CD1c-positive myeloid dendritic cell (primary cell): ENCODE measurements around the gene AMH.
"Not testable (repeated sequence)": the region's sequence is repeated elsewhere in the genome, so short reads cannot be mapped to it uniquely, and the experiment has no call there.

ENCODE experiments used
- DNase-seq: peaks from one replicate; pipeline ENCODE4 v3.0.0-alpha.2; 2016; ENCODE audit errors: extremely low spot score

AMH gene

DNA sequence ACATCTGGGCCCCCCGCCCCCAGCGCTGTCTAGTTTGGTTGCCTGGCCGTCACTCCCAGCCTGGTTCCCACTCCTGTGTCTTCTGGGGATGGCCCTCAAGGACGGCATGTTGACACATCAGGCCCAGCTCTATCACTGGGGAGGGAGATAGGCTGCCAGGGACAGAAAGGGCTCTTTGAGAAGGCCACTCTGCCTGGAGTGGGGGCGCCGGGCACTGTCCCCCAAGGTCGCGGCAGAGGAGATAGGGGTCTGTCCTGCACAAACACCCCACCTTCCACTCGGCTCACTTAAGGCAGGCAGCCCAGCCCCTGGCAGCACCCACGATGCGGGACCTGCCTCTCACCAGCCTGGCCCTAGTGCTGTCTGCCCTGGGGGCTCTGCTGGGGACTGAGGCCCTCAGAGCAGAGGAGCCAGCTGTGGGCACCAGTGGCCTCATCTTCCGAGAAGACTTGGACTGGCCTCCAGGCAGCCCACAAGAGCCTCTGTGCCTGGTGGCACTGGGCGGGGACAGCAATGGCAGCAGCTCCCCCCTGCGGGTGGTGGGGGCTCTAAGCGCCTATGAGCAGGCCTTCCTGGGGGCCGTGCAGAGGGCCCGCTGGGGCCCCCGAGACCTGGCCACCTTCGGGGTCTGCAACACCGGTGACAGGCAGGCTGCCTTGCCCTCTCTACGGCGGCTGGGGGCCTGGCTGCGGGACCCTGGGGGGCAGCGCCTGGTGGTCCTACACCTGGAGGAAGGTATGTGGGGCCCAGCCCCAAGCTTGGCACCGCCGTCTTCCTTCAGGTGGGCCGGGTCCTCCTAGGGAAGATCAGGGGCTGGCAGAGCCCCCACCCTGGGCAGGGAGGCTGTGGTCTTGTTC is at the start of gene AMH:
Gene AMH, plus strand, starts transcription at position 314 of the 857 bp plus-strand sequence. Its CDS starts 10 bp downstream, at position 324.
- DNase-seq = no peak

DNA sequence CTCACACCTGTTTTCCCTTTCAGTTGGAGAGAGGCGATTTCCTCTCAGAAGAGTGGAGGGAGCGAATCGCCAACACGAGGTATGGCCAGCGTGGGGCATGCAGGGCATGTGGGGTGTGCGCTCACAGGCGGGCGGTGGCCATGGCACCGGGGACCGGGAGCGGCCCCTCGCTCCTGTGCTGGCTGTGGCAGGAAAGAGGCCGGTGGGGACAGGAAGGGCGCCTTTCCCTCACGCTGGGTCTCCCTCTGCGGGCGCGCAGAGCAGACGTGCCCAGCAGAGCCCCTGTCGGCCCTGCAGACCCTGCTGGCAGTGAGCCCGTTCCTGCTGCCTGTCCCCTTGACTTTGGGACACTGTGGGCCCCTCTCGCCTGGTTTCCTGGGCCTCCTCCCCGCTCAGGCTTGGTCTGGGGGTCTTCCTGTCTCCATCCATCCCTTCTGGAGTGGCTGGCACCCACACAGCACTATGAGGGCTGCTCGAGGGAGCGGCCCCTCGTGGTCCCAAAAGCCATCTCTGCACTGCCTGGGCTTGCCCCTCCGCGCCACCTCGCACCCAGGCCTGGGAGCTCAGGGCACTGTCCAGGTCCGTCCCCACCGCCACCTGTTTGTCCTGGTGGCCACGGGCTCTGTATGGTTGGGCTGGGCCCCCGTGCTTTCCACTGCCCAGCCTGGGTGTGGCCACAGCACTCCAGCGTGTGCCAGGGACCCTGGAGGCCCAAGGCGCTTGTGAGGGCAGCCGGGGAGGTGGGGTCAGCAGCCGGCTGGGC is 49.1 kb upstream of the AMH start:
- DNase-seq = no peak

DNA sequence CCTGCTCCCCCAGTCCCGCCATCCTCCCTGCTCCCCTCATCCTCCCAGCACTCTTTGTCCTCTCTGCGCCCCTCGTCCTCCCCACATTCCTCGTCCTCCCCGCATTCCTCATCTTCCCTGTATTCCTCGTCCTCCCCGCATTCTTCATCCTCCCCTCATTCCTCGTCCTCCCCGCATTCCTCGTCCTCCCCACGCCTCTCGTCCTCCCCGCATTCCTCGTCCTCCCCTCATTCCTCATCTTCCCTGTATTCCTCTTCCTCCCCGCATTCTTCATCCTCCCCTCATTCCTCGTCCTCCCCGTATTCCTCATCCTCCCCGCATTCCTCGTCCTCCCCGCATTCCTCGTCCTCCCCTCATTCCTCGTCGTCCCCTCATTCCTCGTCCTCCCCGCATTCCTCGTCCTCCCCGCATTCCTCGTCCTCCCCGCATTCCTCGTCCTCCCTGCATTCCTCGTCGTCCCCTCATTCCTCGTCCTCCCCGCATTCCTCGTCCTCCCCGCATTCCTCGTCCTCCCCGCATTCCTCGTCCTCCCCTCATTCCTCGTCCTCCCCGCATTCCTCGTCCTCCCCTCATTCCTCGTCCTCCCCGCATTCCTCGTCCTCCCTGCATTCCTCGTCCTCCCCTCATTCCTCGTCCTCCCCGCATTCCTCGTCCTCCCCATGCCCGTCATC is 48.4 kb upstream of the AMH start:
- not testable (repeated sequence) for DNase-seq

DNA sequence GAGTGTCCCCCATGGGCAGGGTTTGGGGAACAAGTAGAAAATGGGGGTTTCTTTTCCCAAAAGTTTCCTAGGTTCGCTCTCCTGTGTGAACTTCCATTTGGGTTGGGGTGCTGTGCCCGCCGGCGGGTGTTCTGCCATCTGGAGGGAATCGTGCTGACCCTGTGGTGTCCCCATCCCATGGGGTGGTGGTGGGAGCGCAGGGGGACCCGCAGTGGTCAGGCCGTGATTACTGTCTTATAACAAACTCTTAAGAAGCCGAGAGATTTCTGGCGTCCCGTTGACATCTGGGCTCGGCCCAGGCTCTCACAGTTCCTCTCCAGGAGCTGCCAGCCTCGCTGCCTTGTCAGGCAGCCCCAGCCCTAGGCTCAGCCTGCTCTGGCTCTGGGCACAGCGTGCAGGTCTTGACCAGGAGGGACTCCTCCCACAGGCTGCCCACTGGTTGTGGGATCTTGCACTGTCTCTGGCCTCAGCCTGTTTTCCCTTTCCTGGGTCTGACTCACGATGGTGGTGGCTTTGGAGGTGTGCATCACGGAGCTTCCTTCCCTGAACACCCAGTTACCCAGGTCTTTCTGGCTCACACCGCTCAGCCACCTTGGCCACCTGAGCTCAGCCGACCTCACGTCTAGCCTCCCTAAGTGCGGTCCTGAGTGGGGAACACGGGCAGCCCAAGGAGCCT is 47.5 kb upstream of the AMH start:
- no peak for DNase-seq

DNA sequence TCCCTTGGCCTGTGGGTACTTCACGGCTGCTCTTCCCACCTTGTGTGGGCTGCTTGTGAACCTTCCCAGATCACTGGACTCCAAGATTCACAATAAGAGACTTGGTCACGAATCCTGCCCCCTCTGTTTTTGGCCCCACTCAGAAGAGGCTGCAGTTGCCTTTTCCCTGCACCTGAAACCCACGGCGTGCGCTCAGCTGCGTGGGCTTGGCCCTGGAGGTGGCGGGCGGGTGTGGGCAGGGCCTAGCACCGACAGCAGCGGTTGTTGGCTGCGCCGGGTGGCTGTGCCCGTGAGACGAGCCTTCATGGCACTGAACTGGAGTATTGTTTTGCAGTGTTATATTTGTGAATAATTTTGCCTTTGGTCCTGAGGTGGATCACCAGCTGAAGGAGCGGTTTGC is 46.8 kb upstream of the AMH start:
- DNase-seq = no peak

DNA sequence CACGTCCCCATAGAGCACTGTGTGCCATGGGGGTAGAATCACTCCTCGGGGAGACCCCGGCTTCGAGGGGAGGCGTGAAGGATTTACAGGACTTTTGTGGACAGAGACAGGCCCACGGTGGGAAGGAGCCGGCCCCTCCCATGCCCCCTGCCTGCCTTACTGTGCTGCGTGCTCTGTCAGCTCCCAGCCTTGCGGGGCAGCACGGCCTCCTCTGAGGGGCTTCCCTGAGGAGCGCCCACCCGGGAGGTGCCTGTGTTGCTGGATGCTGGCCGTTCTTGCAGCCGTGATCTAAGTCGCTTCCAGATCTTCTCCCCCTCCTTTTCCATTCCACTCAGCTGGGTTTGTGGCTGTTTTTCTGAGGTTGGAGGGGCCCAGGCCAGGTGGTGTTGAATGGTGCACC is 42.1 kb upstream of the AMH start:
- DNase-seq = no peak

DNA sequence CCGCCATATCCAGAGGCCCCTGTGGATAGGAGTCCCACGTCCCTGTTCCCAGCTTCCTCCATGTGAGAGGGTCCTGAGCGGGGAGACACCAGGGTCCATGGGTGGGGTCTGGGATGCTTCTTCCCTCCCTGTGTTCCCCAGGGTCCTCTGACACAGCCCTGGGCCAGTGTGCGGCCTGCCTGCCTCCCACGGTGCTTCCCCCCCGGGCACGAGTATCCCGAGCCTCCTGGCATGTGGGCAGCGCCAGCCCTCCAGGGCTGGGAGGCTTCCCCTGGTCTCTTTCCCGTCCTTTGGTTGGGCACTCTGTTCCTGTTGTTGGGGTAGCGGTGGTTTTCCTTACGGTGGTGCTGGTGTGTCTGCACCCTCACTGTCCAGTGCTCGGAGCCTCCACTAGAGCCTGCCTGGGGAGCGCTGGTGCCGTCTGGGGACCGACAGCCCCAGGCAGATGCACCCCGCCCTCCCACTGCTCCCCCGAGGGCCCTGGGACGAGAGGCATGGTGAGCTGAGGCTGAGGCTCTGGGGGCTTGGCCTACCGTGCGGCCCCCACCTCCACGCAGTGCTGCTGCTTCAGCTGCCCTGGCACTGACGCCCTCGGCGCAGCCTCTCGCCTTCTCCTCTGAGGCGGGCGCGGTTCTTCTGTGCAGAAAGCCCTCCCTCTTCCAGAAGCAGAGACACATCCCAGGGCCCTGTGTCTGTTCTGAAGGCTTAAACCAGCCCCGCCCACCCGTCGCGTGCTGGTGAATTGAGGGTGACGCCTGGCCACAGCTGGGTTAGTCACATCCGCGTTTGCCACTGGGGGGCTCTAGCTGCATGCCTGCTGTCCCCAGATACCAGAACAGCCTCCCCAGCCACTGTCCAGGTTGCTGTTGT is 40.9 kb upstream of the AMH start:
- peak; percentile 12 for DNase-seq

DNA sequence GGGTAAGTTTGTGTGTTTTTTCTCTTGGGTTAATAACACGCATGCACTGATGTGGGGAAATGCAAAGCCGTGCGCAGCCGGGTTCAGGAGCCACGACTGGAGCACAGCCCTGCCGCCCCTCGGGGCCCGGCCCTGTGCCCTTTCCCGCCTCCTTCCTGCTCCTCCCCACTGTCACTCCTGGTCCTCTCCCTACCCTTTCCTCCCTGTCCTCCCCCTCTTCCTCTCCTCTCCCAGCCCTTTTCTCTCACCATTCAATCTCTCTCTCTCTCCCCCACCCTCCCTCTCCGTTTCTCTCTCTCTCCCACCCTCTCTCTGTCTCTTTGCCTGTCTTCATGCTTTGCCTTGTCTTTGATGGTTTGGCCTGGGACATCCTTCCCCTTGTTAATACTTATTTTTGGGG is 40.1 kb upstream of the AMH start:
- no peak for DNase-seq

DNA sequence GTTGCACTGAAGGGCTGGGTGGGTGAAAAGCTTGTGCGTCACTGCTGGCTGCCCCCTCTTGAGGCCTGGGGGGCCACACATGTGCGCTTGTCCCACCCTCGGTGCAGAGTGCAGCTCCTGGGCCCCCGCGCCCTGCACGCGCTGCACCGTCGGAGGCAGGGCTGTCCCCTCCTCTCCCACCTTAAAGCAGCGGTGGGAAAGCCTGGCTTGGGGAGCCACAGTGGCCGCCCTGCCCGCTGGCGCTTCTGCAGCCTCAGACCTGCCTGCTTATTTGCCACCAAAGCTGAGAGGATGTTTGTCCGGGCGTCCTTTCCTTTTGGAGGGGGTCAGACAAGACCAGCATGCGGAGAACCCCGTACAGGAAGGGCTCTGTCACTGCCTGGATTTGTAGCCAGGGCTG is 39.7 kb upstream of the AMH start:
- DNase-seq = no peak

DNA sequence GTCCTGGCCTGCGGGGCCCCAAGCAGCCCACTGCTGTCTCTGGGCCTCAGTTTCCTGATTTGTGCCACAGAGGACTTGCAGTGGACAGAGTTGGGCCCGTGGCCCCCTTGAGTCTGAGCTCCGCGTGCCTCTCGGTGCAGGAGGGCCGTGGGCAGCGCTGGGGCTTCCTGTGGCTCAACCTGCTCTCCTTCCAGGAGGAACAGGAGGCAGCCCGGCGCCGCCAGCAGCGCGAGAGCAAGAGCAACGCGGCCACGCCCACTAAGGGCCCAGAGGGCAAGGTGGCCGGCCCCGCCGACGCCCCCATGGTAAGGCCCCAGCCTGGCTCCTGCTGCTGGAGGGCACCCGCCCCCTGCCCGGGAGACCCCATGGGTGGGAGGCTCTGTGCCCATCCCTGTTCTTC is 38.9 kb upstream of the AMH start:
- no peak for DNase-seq

DNA sequence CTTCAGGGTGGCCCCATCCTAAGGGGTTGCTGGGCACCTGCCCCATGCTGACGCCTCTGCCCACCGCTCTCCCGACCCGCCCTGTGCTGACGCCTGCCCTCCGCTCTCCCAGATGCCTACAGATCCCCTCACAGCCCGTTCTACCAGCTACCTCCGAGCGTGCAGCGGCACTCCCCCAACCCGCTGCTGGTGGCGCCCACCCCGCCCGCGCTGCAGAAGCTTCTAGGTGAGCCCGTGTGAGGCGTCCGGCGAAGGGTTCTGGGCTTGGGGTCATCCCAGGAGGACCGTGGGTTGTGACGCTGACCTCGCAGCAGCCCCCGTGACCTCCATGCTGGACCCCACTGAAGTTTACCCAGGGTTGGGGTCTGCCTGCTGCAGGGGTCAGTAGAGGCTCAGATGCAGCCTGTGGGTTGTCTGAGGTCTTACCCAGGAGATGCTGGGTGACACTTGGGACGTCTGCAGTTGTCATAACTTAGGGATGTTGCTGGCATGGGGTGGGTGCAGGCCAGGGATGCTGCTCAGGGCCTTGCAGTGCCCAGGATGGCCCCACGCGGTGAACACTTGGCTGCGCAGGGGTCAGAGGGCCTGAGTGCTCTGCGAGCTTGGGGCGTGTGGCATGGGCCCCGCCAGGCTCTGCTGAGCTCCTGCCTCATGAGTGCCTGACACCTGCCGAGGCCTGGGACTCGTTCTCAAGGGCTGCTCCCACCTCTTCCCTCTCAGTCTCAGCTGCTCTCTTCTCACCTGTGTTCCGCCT is 38.0 kb upstream of the AMH start:
- DNase-seq = no peak

DNA sequence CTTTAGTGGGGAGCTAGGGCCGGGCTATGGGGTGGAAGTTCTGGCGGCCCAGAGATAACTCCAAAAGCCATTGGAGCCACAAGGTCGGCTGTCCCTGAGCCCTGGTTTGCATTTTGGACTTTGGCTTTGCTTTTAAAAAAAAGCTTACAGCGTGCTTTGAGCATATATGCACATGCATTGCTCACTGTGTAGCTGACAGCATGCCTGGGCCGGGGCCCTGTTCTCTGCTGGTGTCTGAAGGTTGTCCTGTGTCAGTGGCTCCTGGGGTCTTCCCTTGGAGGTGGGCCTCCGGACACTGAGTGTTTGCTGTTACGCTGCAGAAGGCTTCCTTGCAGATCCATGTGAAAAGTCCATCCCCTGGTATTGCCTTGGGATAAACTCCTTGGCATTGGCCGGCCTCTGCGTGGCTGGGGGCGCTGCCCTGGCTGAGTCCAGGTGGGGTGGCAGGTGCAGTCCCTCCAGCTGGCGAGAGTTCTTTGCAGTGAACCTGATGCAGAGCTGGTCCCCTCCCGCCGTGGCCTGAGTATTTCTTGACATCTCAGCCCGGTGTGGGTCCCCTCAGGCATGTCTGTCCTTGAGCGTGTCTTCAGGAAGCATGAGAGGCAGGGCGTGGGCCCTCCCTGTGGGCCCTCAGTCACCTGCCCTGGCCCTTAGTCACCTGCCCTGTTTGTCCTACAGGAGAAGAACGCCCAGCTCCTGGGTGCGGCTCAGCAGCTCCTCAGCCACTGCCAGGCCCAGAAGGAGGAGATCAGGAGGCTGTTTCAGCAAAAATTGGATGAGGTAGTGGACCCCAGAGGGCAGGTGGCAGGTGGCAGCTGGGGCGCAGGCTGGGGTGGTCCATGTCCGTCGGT is 36.0 kb upstream of the AMH start:
- DNase-seq = no peak

DNA sequence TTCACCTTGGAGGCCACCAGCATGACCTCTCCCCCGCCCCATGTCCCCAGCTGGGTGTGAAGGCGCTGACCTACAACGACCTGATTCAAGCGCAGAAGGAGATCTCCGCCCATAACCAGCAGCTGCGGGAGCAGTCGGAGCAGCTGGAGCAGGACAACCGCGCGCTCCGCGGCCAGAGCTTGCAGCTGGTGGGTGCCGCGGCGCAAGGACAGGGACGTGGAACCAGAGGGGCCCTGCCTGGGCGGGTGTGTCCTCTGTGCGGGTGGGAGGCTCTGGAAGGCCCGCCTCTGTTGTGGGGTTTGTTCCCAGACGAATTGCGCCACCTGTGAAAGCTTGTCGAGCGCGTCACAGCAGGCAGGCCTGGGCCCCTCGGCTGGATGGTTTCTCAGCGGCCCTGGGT is 35.3 kb upstream of the AMH start:
- DNase-seq = no peak

DNA sequence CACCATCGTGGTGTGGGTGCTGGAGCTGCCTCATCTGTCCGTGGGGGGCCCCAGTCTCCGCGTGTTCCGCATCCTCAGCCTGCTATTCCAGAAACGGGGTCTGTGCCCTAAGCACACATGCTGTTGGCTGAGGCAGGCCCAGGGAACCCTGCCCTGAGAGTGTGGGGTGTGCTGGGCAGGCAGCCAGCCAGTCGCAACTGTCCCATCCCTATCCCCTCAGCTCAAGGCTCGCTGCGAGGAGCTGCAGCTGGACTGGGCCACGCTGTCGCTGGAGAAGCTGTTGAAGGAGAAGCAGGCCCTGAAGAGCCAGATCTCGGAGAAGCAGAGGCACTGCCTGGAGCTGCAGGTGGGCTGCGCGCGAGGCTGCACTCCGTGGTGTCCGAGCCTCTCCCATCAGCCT is 34.9 kb upstream of the AMH start:
- DNase-seq = no peak

DNA sequence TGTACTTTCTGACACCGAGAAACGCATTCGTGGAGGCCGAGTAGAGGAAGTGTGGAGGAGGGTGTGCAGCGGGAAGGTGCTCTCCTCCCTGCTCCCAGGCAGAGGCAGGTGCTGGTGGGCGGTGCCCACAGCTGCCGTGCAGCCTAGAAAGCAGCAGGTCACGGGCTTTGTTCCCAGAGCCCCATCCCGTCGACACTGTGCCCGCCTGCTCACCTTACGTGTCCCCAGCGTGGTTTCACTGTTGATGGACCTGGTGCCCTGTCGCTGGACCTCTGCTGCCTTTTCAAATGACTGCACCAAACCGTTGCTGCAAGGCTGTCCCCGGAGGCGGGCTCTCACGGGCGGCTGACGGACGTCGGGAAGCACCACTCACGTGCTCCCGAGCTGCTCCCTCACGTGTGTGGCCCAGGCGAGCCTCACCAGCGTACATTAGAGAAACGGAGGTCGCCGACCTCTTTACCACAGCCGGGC is 33.8 kb upstream of the AMH start:
- no peak for DNase-seq

DNA sequence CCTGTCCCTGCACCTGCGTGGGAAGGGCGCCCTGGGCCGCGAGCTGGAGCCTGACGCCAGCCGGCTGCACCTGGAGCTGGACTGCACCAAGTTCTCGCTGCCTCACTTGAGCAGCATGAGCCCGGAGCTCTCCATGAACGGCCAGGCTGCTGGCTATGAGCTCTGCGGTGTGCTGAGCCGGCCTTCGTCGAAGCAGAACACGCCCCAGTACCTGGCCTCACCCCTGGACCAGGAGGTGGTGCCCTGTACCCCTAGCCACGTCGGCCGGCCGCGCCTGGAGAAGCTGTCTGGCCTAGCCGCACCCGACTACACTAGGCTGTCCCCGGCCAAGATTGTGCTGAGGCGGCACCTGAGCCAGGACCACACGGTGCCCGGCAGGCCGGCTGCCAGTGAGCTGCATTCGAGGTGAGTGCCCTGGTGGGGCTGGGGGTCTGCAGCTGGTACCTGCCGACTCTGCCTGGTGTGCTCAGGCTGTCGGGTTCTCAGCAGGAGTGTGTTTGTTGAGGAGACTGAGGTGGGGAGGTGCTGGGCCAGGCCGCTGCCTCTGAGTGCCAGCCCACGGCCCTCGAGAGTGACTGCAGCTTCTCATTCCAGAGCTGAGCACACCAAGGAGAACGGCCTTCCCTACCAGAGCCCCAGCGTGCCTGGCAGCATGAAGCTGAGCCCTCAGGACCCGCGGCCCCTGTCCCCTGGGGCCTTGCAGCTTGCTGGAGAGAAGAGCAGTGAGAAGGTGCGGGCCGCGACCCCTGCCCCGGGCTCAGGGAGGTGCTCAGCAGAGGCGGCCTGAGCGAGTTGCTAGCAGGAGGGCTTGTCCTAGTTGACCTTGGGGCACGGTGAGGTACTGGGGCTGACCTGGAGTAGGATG is 32.5 kb upstream of the AMH start:
- no peak for DNase-seq

DNA sequence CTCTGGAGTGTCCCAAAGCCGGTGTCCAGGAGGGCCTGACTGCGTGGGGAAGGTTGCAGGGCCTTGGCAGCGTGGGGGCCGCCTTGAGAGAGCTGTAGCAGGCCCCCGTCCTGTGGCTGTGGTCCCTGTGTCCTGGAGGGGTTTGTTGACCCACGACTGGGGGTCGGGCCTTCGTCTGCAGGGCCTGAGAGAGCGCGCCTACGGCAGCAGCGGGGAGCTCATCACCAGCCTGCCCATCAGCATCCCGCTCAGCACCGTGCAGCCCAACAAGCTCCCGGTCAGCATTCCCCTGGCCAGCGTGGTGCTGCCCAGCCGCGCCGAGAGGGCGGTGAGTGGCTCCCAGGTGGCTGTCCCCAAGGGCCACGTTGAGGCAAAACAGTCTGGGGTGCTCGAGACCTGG is 31.5 kb upstream of the AMH start:
- no peak for DNase-seq

DNA sequence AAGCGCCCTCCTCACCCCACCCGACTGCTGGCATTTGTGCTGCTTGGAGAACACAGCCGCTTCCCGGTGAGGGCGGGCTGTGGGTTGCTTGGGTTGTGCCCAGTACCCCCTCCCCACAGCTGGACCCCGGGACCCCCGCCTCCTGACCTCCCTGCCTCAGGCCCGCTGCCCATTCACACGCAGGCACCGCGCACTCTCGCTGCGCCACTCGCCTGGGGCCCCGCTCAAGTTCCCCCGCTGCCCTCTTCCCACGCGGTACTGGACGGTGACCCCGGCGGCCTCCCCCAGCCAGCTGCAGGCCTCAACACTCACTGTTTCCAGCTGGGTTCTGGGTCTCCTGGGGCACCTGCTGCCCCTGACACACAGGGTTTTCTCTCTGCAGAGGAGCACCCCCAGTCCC is 29.4 kb upstream of the AMH start:
- no peak for DNase-seq
